ENCODE data around the gene RAPGEF4. TPM values are rescaled to one million over a fixed set of nuclear protein-coding genes. Genes with fewer than 3 reads are reported as not detected.

Gene RAPGEF4
- total RNA-seq, 1 donor from 2014 or later: 1.7 TPM

- no peak for TF ChIP-seq CTCF (conservative IDR thresholded peaks at IDR 0.05)
- no peak for DNase-seq (ENCODE audit: low read depth, low spot score)
- Mint-ChIP-seq H3K27ac (ENCODE audit: unreplicated experiment) (no peak overlapping the region), H3K27me3 (ENCODE audit: low read depth) (no peaks in the 10 kb centered on the region), H3K4me3 (no peak overlapping the region), H3K4me1 (peaks cover 4% of the 10 kb centered on the region), H3K36me3 (ENCODE audit: low read depth) (no peaks in the 10 kb centered on the region), H3K9me3 (no peaks in the 10 kb centered on the region)
Measured at GRCh38 chr2:173058097-173058496, 322.5 kb downstream of the RAPGEF4 start.

GRCh38 chr2:173058673-173059072, 323.0 kb downstream of the RAPGEF4 start:
- Mint-ChIP-seq H3K9me3 (no peaks in the 10 kb centered on the region), H3K4me3 (no peak overlapping the region), H3K27me3 (ENCODE audit: low read depth) (no peaks in the 10 kb centered on the region), H3K36me3 (ENCODE audit: low read depth) (no peaks in the 10 kb centered on the region), H3K4me1 (no peaks in the 10 kb centered on the region), H3K27ac (ENCODE audit: unreplicated experiment) (no peak overlapping the region)
- DNase-seq (ENCODE audit: low read depth, low spot score): no peak
- no peak for TF ChIP-seq CTCF (conservative IDR thresholded peaks at IDR 0.05)

GRCh38 chr2:173059292-173059691, 323.6 kb downstream of the RAPGEF4 start:
- no peaks in the 10 kb centered on the region for H3K36me3 Mint-ChIP-seq (ENCODE audit: low read depth)
- no peak overlapping the region for H3K4me3 Mint-ChIP-seq
- TF ChIP-seq CTCF (conservative IDR thresholded peaks at IDR 0.05): no peak
- no peak overlapping the region for H3K27ac Mint-ChIP-seq (ENCODE audit: unreplicated experiment)
- H3K9me3 Mint-ChIP-seq: no peaks in the 10 kb centered on the region
- DNase-seq (ENCODE audit: low read depth, low spot score): no peak
- H3K27me3 Mint-ChIP-seq (ENCODE audit: low read depth): no peaks in the 10 kb centered on the region
- H3K4me1 Mint-ChIP-seq: no peaks in the 10 kb centered on the region

GRCh38 chr2:173059971-173060461, 324.4 kb downstream of the RAPGEF4 start:
- no peaks in the 10 kb centered on the region for H3K4me1 Mint-ChIP-seq
- H3K27me3 Mint-ChIP-seq (ENCODE audit: low read depth): no peaks in the 10 kb centered on the region
- no peak overlapping the region for H3K4me3 Mint-ChIP-seq
- no peak overlapping the region for H3K27ac Mint-ChIP-seq (ENCODE audit: unreplicated experiment)
- no peaks in the 10 kb centered on the region for H3K36me3 Mint-ChIP-seq (ENCODE audit: low read depth)
- no peaks in the 10 kb centered on the region for H3K9me3 Mint-ChIP-seq
- no peak for DNase-seq (ENCODE audit: low read depth, low spot score)
- TF ChIP-seq CTCF (conservative IDR thresholded peaks at IDR 0.05): no peak

GRCh38 chr2:173062801-173063200, 327.2 kb downstream of the RAPGEF4 start:
- no peaks in the 10 kb centered on the region for H3K36me3 Mint-ChIP-seq (ENCODE audit: low read depth)
- H3K4me1 Mint-ChIP-seq: no peaks in the 10 kb centered on the region
- no peak overlapping the region for H3K4me3 Mint-ChIP-seq

More at GRCh38 chr2:173062801-173063200, 327.2 kb downstream of the RAPGEF4 start:
- no peak for TF ChIP-seq CTCF (conservative IDR thresholded peaks at IDR 0.05)
- no peaks in the 10 kb centered on the region for H3K27me3 Mint-ChIP-seq (ENCODE audit: low read depth)
- no peak overlapping the region for H3K27ac Mint-ChIP-seq (ENCODE audit: unreplicated experiment)
- no peaks in the 10 kb centered on the region for H3K9me3 Mint-ChIP-seq
- DNase-seq (ENCODE audit: low read depth, low spot score): no peak
